GM19452 (cell line): Measurements from ENCODE around the gene GABRG2.

Experiments used
- ATAC-seq: cut with Tn5 transposase; IDR thresholded peaks from one replicate; pipeline ENCODE4 v1.9.1; 2021; ENCODE audit not compliant: unreplicated experiment

Gene GABRG2

GRCh38 chr5:162189719-162190118 lies 122.1 kb downstream of the GABRG2 start:
- ATAC-seq = no peak

DNA sequence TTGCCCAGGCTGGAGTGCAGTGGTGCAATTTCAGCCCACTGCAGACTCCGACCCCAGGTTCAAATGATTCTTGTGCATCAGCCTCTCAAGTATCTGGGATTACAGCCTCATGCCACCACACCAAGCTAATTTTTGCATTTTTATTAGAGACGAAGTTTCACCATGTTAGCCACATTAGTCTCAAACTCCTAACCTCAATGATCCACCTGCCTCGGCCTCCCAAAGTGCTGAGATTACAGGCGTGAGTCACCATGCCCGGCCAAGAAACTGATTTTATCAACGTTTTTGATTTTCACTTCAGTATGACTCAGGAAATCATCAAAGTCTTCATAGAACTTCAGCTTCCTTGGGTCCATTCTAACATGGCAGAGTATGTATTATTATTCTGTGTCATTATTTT lies 125.4 kb downstream of the GABRG2 start:
- ATAC-seq = no peak

GRCh38 chr5:162196351-162196750 lies 128.8 kb downstream of the GABRG2 start:
- no peak for ATAC-seq

GRCh38 chr5:162202285-162202880 lies 134.8 kb downstream of the GABRG2 start:
- ATAC-seq = no peak
